Measurements from ENCODE around the gene SLMAP.

SLMAP gene

GRCh38 chr3:57942388-57942787, 186.3 kb downstream of the SLMAP start:
- DNase-seq (ENCODE audit: low spot score) = no peak

GRCh38 chr3:57942872-57943283, 186.8 kb downstream of the SLMAP start:
- DNase-seq (ENCODE audit: low spot score) = no peak

- DNase-seq (ENCODE audit: low spot score) = no peak
Observed at GRCh38 chr3:57943525-57944495, 187.7 kb downstream of the SLMAP start.

GRCh38 chr3:57946970-57947381, 190.9 kb downstream of the SLMAP start:
- DNase-seq (ENCODE audit: low spot score) = no peak

- no peak for DNase-seq (ENCODE audit: low spot score)
Observed at GRCh38 chr3:57948080-57948671, 192.1 kb downstream of the SLMAP start.

- no peak for DNase-seq (ENCODE audit: low spot score)
Observed at GRCh38 chr3:57948781-57949242, 192.7 kb downstream of the SLMAP start.

GRCh38 chr3:57949344-57949743, 193.2 kb downstream of the SLMAP start:
- no peak for DNase-seq (ENCODE audit: low spot score)

- DNase-seq (ENCODE audit: low spot score) = no peak
Observed at GRCh38 chr3:57949785-57950615, 193.9 kb downstream of the SLMAP start.

- DNase-seq (ENCODE audit: low spot score) = no peak
Observed at GRCh38 chr3:57951066-57951882, 195.2 kb downstream of the SLMAP start.

- no peak for DNase-seq (ENCODE audit: low spot score)
Observed at GRCh38 chr3:57952208-57952631, 196.1 kb downstream of the SLMAP start.

GRCh38 chr3:57952651-57953050, 196.5 kb downstream of the SLMAP start:
- no peak for DNase-seq (ENCODE audit: low spot score)

GRCh38 chr3:57953576-57953975, 197.5 kb downstream of the SLMAP start:
- DNase-seq (ENCODE audit: low spot score) = no peak

GRCh38 chr3:57956119-57956832, 200.2 kb downstream of the SLMAP start:
- no peak for DNase-seq (ENCODE audit: low spot score)

- no peak for DNase-seq (ENCODE audit: low spot score)
Observed at GRCh38 chr3:57956833-57957174, 200.7 kb downstream of the SLMAP start.

- DNase-seq (ENCODE audit: low spot score) = no peak
Observed at GRCh38 chr3:57957824-57958223, 201.7 kb downstream of the SLMAP start.

- DNase-seq (ENCODE audit: low spot score) = no peak
Observed at GRCh38 chr3:57958642-57959422, 202.7 kb downstream of the SLMAP start.

GRCh38 chr3:57959423-57960173, 203.5 kb downstream of the SLMAP start:
- DNase-seq (ENCODE audit: low spot score) = no peak

- no peak for DNase-seq (ENCODE audit: low spot score)
Observed at GRCh38 chr3:57960174-57960505, 204.0 kb downstream of the SLMAP start.

GRCh38 chr3:57961177-57961827, 205.2 kb downstream of the SLMAP start:
- DNase-seq (ENCODE audit: low spot score) = no peak

Data from hematopoietic multipotent progenitor cell treated with erythropoietin and hydrocortisone succinate and interleukin-3 and kit ligand, for 17 days (in vitro differentiated cells).